ENCODE measurements around the gene TMEM52.
"Not testable (repeated sequence)": the region's sequence is repeated elsewhere in the genome, so short reads cannot be mapped to it uniquely, and the experiment has no call there.

Gene TMEM52

GRCh38 chr1:1890506-1891348, 28.4 kb downstream of the TMEM52 start, which contains the start of gene GNB1:
Gene GNB1 (minus strand): TSS chr1:1891087. CDS start chr1:1825453, 65,634 bp downstream.
- H3K4me3 Mint-ChIP-seq: peak within 1 kb of the TSS; percentile 88
- no peaks in the 10 kb centered on the region for H3K9me3 Mint-ChIP-seq
- H3K4me1 Mint-ChIP-seq (ENCODE audit: low read depth): peaks cover 65% of the 10 kb centered on the region

GRCh38 chr1:1889847-1890505, 29.1 kb downstream of the TMEM52 start:
- H3K9me3 Mint-ChIP-seq: no peaks in the 10 kb centered on the region
- peak overlapping the region; percentile 86 for H3K4me3 Mint-ChIP-seq
- peaks cover 16% of the 10 kb centered on the region for H3K36me3 Mint-ChIP-seq (ENCODE audit: low read depth)
- peaks cover 59% of the 10 kb centered on the region for H3K4me1 Mint-ChIP-seq (ENCODE audit: low read depth)
- H3K27me3 Mint-ChIP-seq: no peaks in the 10 kb centered on the region
- peak overlapping the region; percentile 85 for H3K27ac Mint-ChIP-seq

More at GRCh38 chr1:1890506-1891348, 28.4 kb downstream of the TMEM52 start, which contains the start of gene GNB1:
- no peaks in the 10 kb centered on the region for H3K27me3 Mint-ChIP-seq
- peaks cover 16% of the 10 kb centered on the region for H3K36me3 Mint-ChIP-seq (ENCODE audit: low read depth)
- peak within 1 kb of the TSS; percentile 76 for H3K27ac Mint-ChIP-seq

- H3K36me3 Mint-ChIP-seq (ENCODE audit: low read depth): peaks cover 16% of the 10 kb centered on the region
- no peaks in the 10 kb centered on the region for H3K9me3 Mint-ChIP-seq
- peak overlapping the region; percentile 86 for H3K4me3 Mint-ChIP-seq
- H3K4me1 Mint-ChIP-seq (ENCODE audit: low read depth): peaks cover 54% of the 10 kb centered on the region
- H3K27me3 Mint-ChIP-seq: no peaks in the 10 kb centered on the region
- peak overlapping the region; percentile 85 for H3K27ac Mint-ChIP-seq
Measured at GRCh38 chr1:1889090-1889750, 29.9 kb downstream of the TMEM52 start.

GRCh38 chr1:1883890-1884289, 35.2 kb downstream of the TMEM52 start:
- H3K27ac Mint-ChIP-seq, H3K9me3 Mint-ChIP-seq, H3K4me3 Mint-ChIP-seq: not testable (repeated sequence)

GRCh38 chr1:1883092-1883873, 35.8 kb downstream of the TMEM52 start:
- peak overlapping the region; percentile 35 for H3K4me3 Mint-ChIP-seq
- peaks cover 41% of the 10 kb centered on the region for H3K36me3 Mint-ChIP-seq (ENCODE audit: low read depth)
- no peaks in the 10 kb centered on the region for H3K9me3 Mint-ChIP-seq
- no peak overlapping the region for H3K27ac Mint-ChIP-seq
- peaks cover 71% of the 10 kb centered on the region for H3K4me1 Mint-ChIP-seq (ENCODE audit: low read depth)
- H3K27me3 Mint-ChIP-seq: no peaks in the 10 kb centered on the region

More at GRCh38 chr1:1883890-1884289, 35.2 kb downstream of the TMEM52 start:
- Mint-ChIP-seq H3K36me3 (ENCODE audit: low read depth) (peaks cover 36% of the 10 kb centered on the region), H3K4me1 (ENCODE audit: low read depth) (peaks cover 71% of the 10 kb centered on the region)
- not testable (repeated sequence) for H3K27me3 Mint-ChIP-seq

GRCh38 chr1:1881727-1882126, 37.4 kb downstream of the TMEM52 start:
- peak overlapping the region; percentile 70 for H3K27ac Mint-ChIP-seq
- H3K36me3 Mint-ChIP-seq (ENCODE audit: low read depth): peaks cover 45% of the 10 kb centered on the region
- no peak overlapping the region for H3K4me3 Mint-ChIP-seq
- H3K9me3 Mint-ChIP-seq: no peaks in the 10 kb centered on the region
- H3K4me1 Mint-ChIP-seq (ENCODE audit: low read depth): peaks cover 70% of the 10 kb centered on the region
- H3K27me3 Mint-ChIP-seq: no peaks in the 10 kb centered on the region

- H3K4me3 Mint-ChIP-seq: no peak overlapping the region
- peaks cover 50% of the 10 kb centered on the region for H3K36me3 Mint-ChIP-seq (ENCODE audit: low read depth)
- H3K27ac Mint-ChIP-seq: peak overlapping the region; percentile 10
- no peaks in the 10 kb centered on the region for H3K27me3 Mint-ChIP-seq
- H3K9me3 Mint-ChIP-seq: no peaks in the 10 kb centered on the region
- peaks cover 74% of the 10 kb centered on the region for H3K4me1 Mint-ChIP-seq (ENCODE audit: low read depth)
Measured at GRCh38 chr1:1880617-1881312, 38.3 kb downstream of the TMEM52 start.

GRCh38 chr1:1879942-1880341, 39.1 kb downstream of the TMEM52 start:
- H3K36me3 Mint-ChIP-seq (ENCODE audit: low read depth): peaks cover 58% of the 10 kb centered on the region
- no peak overlapping the region for H3K4me3 Mint-ChIP-seq
- no peak overlapping the region for H3K27ac Mint-ChIP-seq
- no peaks in the 10 kb centered on the region for H3K27me3 Mint-ChIP-seq
- H3K4me1 Mint-ChIP-seq (ENCODE audit: low read depth): peaks cover 82% of the 10 kb centered on the region
- H3K9me3 Mint-ChIP-seq: no peaks in the 10 kb centered on the region

GRCh38 chr1:1877865-1878436, 41.1 kb downstream of the TMEM52 start:
- peaks cover 82% of the 10 kb centered on the region for H3K4me1 Mint-ChIP-seq (ENCODE audit: low read depth)
- no peaks in the 10 kb centered on the region for H3K27me3 Mint-ChIP-seq
- H3K4me3 Mint-ChIP-seq: peak overlapping the region; percentile 28
- peaks cover 56% of the 10 kb centered on the region for H3K36me3 Mint-ChIP-seq (ENCODE audit: low read depth)
- no peaks in the 10 kb centered on the region for H3K9me3 Mint-ChIP-seq
- H3K27ac Mint-ChIP-seq: peak overlapping the region; percentile 74

- peaks cover 67% of the 10 kb centered on the region for H3K36me3 Mint-ChIP-seq (ENCODE audit: low read depth)
- H3K27me3 Mint-ChIP-seq: no peaks in the 10 kb centered on the region
- peak overlapping the region; percentile 59 for H3K4me3 Mint-ChIP-seq
- H3K4me1 Mint-ChIP-seq (ENCODE audit: low read depth): peaks cover 85% of the 10 kb centered on the region
- no peaks in the 10 kb centered on the region for H3K9me3 Mint-ChIP-seq
- H3K27ac Mint-ChIP-seq: peak overlapping the region; percentile 92
Measured at GRCh38 chr1:1876335-1876930, 42.6 kb downstream of the TMEM52 start.

GRCh38 chr1:1875932-1876331, 43.1 kb downstream of the TMEM52 start:
- Mint-ChIP-seq H3K4me1 (ENCODE audit: low read depth) (peaks cover 82% of the 10 kb centered on the region), H3K9me3 (no peaks in the 10 kb centered on the region), H3K4me3 (peak overlapping the region; percentile 59), H3K27ac (peak overlapping the region; percentile 92), H3K36me3 (ENCODE audit: low read depth) (peaks cover 65% of the 10 kb centered on the region), H3K27me3 (no peaks in the 10 kb centered on the region)

- Mint-ChIP-seq H3K9me3 (no peaks in the 10 kb centered on the region), H3K4me3 (no peak overlapping the region), H3K27me3 (no peaks in the 10 kb centered on the region), H3K27ac (no peak overlapping the region), H3K36me3 (ENCODE audit: low read depth) (peaks cover 69% of the 10 kb centered on the region), H3K4me1 (ENCODE audit: low read depth) (peaks cover 80% of the 10 kb centered on the region)
Measured at GRCh38 chr1:1874901-1875300, 44.2 kb downstream of the TMEM52 start.

- H3K36me3 Mint-ChIP-seq (ENCODE audit: low read depth): peaks cover 63% of the 10 kb centered on the region
- H3K4me1 Mint-ChIP-seq (ENCODE audit: low read depth): peaks cover 72% of the 10 kb centered on the region
- no peaks in the 10 kb centered on the region for H3K9me3 Mint-ChIP-seq
- no peaks in the 10 kb centered on the region for H3K27me3 Mint-ChIP-seq
- H3K4me3 Mint-ChIP-seq: no peak overlapping the region
- no peak overlapping the region for H3K27ac Mint-ChIP-seq
Measured at GRCh38 chr1:1873186-1873585, 45.9 kb downstream of the TMEM52 start.

Data from stimulated activated naive CD8-positive, alpha-beta T cell treated with anti-CD3 and anti-CD28 coated beads, Interleukin-15, Interleukin-2, amounts not matched to agents 100 ng/mL and 50 ng/mL, for 24 hours (primary cell).